CD4-positive, alpha-beta T cell treated with Interferon alpha-2 for 1 hour (primary cell): Measurements from ENCODE around the gene LRRC4C.
"Not testable (repeated sequence)": the region's sequence is repeated elsewhere in the genome, so short reads cannot be mapped to it uniquely, and the experiment has no call there.

Experiments used
- DNase-seq, 2 donors: peaks; one replicate each; pipeline ENCODE4 v3.0.0-alpha.2; 2020 to 2022

Gene LRRC4C

DNA sequence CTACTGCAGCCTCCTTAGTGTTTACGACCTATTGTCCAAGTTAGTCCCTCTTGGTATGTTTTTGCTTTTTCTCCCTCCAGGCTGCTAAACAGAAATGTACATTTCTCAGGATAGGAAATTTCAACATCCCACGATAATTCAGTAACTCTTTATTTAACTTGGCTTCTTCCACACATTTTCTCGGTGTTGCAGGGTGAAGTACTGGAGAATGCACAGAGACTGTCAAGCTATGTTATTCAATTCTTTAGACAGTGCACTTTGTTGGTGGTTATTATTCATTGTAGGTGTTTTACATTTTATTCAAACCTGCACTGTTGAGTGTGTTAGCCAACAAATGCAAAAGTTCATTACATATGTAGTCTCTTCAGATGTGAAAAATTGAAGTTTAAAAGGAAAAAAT lies 839.8 kb downstream of the LRRC4C start:
- DNase-seq: no peak

DNA sequence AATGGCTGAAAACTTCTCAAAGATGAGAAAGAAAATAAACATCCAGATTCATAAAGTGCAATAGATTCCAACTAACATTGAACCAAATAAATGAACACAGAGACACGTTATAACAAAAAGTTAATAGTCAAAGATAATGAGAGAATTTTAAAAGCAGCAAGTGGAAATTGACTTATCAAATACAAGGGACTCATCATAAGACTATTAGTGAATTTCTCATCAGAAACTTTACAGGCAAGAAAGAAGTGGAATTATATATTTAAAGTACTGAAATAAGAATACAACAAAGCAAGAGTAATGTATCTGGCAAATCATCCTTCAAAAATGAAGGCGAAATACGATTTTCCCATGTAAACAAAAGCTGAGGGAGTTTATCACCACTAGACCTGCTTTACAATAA lies 852.7 kb downstream of the LRRC4C start:
- no peak for DNase-seq

DNA sequence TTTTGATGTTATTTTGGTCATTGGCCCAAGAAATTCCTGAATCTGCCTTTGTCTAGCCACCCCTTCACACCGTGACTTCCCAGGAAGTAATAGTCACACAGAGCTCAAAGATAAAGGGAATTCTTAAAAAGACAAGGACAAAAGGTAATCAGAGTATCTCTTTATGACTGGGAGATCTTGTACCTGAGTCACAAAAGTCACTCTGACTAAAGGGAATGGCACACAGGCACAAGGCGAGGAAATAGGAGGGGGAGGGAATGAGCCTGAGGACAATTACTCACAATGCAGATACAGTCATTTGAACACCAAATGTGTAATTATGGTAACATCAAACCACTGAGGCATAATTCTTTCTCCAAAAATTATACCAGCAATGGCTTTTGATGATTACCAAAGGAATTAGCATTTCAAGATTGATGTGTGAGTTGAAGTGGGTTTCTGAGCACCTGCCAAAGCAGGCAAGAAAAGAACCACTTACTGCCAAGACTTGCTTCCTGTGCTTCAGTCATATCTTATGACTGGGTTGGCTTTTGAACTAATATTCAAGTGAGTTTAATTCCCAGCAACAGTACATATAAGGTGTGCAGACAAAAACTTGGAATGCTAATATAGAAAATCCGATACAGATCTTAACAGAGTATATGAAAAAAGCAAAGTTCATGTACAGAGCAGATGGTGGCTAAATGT lies 856.4 kb downstream of the LRRC4C start:
- DNase-seq: no peak

DNA sequence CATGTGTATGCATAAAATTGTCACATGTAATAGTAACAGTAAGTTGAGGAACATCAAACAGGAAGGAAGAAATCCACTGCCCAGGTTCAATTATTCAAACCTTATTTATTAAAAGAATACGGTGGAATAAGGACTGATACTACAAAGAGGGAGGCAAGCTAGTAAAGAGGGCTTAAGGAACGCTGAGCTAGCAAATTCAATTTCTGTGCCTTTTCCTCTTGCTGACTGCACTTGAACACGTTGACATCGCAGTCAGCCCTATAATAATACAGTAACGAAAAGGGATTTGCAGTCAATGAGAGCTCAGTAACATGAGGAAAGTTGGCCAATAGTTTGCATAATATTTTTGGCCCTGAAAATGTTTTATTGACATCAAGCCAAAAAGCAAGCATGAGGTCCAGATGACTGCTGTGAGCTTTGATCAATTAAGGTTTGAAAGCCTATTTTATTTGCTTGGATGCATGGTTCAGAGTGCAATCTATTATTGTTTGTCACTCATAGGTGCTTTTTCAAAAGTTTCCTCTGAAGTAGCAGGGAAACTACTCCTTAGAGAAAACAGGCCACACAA lies 861.8 kb downstream of the LRRC4C start:
- no peak for DNase-seq

DNA sequence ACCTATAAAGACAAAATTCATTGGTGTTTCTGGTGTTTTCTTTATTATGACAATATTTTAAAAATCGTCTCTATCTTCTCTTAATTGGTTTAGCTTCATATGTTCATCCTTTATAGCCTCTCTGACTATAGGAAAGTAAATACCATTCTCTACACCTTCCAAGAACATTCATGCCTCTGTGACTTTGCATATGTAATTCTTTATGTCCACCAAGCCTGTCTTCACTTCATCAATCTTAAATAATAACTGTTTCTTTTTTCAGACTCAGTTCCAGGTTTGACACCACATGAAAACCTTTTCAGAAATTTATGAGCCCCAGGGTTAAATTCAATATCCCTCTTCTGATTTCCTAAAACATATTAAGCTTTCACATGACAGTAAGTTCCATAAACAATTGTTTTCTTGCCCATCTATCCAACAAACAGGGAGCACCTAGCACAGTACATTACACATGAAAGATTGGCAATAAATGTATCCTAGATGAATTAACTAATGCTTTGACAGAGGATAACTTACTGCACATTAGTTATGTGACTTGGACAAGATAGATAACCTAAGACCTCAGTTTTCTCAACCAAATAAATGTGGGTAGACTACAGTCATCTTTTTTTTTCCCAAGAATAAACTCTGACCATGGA lies 886.1 kb downstream of the LRRC4C start:
- no peak for DNase-seq

DNA sequence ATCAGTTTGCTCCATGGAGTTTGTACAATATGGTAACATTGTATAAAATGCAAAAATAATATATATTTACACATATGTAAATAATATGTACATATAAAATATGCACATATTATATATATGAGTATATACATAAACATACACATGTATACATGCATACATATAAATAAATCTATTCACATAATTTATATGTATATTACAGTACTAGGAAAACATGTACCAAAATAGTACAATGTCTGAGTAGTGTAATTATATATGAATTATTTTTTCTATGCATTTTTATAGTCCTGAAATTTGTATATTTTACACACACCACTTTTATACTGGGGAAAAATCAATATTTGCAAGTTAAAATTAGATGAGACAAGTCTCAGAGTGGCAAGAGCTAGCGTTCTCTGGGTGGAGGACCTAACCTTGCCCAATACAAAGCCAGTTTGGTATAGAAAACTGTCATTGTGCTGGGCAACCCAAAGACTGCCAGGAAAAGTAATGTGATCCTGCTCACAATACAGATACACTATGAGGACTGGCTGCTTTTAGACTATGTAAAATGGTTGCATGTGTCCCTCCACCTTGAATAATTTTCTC lies 889.4 kb downstream of the LRRC4C start:
- no peak for DNase-seq

DNA sequence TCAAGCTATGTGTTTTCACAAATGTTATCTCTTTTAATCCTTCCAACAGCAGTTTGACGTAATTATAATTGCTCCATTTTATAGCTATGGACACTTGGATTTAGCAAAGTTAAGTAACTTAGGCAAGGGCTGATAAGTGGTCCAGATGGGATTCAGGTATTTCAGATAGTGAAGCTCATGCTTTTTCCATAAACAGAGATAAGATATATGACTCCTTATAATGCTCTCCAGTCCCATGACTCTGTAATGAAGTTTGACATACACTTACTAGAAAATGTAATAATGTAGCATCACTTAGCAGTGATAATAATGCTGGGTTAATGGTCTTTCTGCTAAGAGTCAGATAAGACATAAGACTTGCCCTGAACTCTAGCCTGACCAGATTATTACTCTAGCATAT lies 892.1 kb downstream of the LRRC4C start:
- DNase-seq: no peak

DNA sequence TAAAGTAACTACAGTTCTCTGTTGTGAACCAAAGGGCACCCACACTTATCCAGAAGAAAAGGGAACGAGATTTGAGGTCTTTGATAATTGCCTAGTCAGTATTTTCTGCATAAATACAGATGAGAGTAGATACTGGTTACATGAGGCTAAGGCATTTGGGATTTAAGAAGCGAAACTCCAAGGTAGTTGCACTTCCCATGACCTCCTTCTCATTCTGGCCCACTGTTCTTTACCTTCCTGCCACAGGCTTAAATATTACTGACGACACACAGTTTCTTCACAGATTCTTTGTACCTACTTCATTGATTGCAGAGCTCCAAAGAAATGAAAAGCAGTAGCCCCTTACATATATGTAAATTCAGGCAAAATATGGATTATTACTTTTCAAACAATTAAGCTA lies 915.3 kb downstream of the LRRC4C start:
- no peak for DNase-seq

DNA sequence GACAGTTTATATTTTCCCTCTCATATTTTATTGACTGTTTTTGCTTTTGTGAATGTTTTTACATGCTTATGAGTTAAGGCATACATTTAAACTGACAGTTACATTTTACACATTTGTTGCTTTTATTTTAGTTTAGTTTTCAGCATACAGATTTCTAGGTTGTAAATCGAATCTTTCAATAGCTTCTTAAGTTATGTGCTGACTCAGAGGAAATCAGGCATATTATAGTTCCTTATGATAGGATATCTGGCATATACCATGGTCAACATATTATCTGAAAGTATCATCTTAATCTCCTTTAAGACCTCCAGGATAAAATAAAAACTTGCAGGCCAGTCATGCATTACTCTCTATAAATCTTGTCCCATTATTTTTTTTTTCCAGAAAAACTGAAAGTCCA lies 916.6 kb downstream of the LRRC4C start:
- no peak for DNase-seq

DNA sequence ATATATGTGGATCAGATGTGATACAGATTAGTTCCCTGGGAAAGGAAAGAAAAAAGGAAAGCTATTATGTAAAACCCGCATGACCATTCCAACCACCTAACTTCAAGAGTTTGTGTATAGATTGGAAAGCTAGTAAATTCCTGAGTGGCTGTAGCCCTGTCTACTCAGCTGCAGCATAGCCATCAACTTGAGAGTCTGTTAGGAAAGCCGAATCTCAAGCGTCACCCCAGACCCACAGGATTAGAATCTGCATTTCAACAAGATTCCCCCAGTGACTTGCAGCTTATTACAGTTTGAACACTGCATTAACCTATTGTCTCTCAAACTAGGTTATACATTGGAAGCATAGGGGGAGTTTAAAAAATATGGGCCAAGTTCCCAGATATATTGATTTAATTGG lies 921.7 kb downstream of the LRRC4C start:
- no peak for DNase-seq

DNA sequence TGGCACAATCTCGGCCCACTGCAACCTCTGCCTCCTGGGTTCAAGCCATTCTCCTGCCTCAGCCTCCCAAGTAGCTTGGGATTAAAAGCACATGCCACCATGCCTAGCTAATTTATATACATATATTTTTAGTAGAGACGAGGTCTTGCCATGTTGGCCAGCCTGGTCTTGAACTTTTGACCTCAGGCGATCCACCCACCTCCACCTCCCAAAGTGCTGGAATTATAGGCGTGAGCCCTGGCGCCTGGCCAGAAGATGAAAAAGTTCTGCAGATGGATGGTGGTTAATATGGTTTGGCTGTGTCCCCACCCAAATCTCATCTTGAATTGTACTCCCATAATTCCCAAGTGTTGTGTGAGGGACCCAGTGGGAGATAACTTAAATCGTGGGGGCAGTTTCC lies 937.4 kb downstream of the LRRC4C start:
- not testable (repeated sequence) for DNase-seq

DNA sequence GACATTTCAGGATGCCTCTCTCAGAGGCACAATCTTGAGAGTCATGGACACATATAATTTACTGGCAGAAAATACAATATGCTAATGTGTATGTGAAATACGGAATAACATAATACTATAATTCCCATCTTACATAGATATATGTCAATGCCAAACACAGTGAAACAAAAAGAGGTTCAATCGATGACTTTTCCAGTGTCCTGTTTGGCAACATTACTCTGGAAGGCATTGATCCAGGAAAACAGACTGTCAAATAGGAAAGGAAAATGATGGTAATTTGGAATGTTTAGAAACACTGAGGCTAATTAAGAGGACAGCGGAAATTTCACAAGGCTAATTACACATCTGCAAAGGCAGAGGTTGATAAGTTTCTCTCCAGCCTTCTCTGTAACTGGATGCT lies 942.3 kb downstream of the LRRC4C start:
- no peak for DNase-seq

DNA sequence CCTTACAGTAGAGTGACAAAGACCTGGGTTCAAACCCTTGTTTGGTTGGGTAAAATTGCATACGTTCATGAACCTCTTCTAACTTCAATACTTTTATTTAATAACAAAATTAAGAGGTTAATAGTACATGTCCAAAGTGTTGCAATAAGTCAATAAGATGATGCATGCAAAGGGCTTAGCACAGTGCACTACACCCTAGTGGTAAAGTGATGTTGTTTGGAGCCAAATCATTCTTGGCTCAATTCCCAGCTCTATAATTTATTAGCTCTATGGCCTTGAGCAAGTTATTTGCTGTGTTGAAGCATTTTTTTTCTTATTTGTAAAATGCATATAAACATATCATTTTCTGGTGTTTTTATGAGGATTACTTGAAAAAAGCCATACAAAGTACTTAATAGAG lies 945.3 kb downstream of the LRRC4C start:
- DNase-seq: no peak

DNA sequence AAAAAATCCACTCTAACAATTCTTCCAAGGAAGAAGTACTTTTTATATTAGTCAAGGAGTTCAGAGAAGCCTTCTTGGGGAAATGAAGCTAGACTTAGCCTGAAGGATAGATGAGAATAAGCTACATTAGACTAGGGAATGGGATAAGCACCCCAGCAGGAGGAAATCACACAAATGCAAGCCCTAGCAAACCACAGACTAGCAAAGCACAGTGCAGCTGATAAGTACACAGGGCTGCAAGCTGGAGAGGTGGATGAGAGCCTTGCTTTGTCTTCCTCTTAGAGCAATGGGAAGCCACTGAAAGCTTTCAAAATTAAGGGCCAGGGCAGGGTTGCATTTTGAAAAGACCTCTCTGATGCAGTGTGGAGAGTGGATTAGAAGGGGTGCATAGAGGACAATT lies 946.2 kb downstream of the LRRC4C start:
- DNase-seq: no peak

DNA sequence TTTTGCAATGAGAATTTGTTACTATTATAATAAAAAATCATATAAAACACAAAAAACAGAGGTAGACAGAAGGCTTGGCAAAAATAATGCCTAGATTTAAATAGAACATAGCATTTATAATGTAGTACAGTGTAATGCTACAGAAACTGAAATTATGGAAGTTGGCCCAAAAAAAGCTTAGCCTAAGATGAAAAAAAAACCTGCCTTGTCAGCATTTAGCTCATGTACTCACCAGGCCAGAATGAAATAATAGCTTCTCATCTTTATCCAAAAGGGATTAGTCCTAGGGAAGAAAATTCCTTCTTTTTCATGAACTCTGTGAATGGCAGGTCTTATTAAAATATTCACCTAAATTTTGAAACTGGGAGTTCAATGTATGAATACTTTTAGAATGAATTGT lies 951.1 kb downstream of the LRRC4C start:
- no peak for DNase-seq

DNA sequence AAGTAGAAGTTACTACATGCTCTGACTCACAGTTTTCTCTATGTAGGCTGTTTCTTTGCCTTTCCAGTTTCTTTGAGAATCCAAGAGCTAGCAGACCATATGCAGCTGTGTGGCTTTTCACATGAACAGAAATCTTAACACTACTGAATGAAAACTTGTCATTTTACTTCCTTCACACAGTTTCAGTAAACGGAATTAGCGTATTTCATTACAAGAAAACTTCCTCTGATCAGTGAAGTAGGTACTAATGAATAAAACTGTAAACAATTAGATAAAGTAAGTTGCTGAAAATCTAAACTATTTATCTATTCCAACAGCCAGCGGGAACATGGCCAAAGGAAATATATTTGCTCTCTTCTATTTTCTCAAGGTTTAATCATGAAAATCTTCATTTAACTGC lies 953.2 kb downstream of the LRRC4C start:
- DNase-seq: no peak

DNA sequence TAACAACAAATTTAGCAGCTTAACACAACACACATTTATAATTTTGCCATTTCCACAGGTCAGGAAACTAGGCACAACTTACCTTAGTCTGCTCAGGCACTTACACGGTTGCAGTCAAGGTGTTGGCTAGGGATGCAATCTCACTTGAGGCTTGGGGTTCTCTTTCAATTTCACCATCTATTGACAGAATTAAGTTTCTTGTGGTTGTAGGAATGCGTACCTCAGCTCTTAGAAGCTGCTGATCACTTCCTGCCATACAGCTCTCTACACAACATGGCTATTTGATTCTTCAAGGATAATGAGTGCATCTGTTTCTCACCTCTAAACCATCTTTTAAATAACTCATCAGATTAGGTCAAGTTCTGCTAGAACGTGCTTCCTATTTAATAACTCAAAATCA lies 968.1 kb downstream of the LRRC4C start:
- DNase-seq: no peak

DNA sequence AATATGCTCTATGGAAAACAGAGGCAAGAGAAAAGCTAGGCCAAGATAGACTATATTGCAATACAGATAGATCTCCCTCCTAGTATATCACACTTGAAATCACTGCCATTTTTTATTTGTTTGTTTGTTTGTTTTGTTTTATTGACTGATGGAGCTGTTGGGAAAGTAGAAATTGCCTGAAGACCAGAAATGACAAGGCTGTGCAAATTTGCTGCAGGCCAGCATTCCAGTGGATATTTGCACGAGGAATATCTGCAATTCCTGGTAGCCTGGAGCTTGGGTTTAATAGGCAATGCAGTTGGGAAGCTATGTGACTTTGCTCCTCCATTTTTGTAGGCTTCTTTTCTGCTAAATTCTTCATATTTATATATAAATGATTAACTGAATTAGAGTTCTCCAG lies 991.7 kb downstream of the LRRC4C start:
- DNase-seq: no peak

DNA sequence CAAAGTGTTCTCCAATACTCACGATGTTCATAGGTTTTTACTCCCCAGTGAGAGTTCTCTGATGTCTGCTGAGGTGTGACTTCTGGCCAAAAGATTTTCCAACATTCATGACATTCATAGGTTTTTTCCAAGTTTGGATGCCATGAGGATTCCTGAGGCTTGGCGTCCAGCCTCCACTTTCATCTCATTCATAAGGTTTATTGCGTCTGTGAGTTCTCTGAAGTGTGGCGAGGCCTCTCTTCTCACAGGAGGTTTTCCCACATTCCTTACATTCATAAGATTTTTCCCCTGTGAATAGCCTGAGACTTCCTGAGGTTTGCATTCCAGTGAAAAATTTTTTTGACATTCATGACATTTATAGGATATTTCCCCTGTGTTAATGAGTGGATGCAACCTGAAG lies 1014.1 kb downstream of the LRRC4C start:
- no peak for DNase-seq

DNA sequence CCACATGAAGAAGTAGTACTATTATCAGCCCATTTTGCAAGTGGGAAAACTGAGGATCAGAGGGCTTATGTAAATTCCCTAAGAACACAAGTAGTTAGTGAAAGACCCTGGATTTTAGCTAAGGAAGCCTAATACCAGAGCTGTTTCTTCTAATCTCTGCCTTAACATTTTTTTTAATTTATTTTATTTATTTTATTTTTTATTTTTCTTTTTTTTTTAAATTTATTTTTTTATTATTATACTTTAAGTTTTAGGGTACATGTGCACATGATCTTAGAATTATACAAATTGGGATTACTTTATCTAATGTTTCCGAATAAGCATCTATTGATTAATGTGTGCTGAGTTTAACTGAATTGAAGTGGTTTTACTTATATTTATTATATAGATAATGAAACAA lies 1015.3 kb downstream of the LRRC4C start:
- no peak for DNase-seq

DNA sequence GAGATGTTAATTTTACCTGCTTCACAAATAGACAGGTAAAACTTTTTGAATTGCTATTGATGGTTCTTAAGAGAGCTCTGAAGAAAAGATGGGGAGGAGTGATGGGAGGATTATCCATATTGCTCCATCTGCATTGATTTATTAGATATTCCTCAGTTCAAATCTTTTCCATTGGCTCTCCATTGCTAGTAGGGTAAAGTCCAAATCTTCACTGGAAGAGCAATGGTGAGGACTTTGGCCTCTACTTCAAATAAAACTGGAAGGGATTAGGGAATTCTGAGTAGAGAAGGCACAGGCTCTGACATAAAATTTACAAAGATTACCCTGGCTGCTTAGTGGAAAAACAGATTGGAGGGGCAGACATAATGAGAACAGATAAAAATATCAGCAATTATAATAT lies 1024.1 kb downstream of the LRRC4C start:
- no peak for DNase-seq

DNA sequence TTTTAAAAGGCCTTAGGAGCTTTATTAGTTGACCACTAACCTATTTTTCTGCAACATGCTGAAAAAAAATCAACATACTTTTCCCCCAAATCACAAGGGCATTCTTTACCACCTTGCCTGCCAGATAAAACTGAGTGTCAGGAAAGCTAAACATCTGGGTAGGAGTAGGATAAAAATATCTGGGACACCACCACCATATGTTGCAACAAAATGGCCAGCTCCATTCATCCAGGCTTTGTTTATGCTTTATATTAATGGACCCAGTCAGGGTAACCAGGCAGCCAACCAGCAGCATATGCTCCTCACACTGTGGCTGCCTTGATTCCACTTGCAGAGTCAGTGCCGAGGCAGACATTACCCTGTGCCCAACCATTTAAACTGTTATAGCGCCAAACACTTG lies 1024.5 kb downstream of the LRRC4C start:
- DNase-seq: no peak

DNA sequence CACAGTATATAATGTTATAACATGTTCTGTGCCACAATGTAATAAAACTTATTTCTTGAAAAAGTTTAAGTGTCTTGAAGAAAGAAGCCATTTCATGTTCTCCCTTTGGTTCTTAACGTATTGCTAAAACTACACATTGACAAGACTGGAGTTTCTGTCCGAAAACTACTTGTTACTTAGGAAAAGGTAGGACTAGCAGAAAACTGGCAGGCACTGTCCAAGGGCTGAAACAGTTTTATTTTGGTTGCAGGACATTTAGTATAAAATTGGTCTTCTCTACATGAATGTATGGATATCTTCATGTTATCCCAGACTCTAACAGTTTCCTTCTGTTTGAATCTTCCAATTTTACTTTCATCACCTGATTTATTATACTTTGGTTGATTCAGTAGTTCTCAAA lies 1027.1 kb downstream of the LRRC4C start:
- DNase-seq: no peak

DNA sequence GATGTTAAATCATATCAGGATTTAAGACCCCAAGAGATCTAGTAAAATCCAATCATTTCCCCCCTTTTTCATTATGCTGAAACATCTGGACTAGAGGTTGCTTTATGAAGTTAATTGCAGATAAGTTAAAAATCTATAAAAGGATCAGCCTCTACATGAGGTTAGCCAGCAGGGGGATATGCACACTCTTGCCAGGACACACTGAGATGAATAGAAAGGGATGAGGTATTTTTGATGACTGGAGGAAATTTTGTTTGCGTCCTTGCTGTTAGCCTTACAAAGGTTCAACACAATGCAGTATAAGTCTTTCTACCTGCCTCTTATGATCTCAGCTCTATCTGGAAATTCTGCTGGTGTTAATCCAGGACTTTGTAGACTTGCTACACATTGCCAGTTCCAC lies 1034.3 kb downstream of the LRRC4C start:
- no peak for DNase-seq
